Neural cell (in vitro differentiated cells): Measurements from ENCODE around the gene KLF16. TPM values are rescaled to one million over a fixed set of nuclear protein-coding genes. Genes with fewer than 3 reads are reported as not detected.

Experiments
- H2AFZ ChIP-seq: fragments of 200-600, 300-800 bp; sonication (generic), shearing (Covaris generic); 2 replicates; pipeline ENCODE4 v1.6.0; 2014; ENCODE audit warnings: low read depth, mild to moderate bottlenecking, antibody characterized with exemption, low read length, moderate library complexity
- H3F3A ChIP-seq: fragments of 200-600 bp; shearing (Covaris generic); 2 replicates; pipeline ENCODE4 v1.6.1; 2016; ENCODE audit warnings: mild to moderate bottlenecking, moderate library complexity, mixed read lengths, antibody characterized with exemption, low read length; ENCODE audit not compliant: insufficient read depth, poor library complexity, severe bottlenecking
- H3K27ac ChIP-seq: fragments of 200-600, 300-800 bp; sonication (generic), shearing (Covaris generic); 2 replicates; pipeline ENCODE4 v1.5.1; 2014; ENCODE audit warnings: mild to moderate bottlenecking, low read length, moderate library complexity
- H3K27me3 ChIP-seq: fragments of 300-800, 200-600 bp; sonication (generic), shearing (Covaris generic); 2 replicates; pipeline ENCODE4 v1.6.0; 2014; ENCODE audit warnings: mild to moderate bottlenecking, low read depth, low read length, moderate library complexity; ENCODE audit not compliant: insufficient read depth
- H3K36me3 ChIP-seq: fragments of 300-800, 200-600 bp; sonication (generic), shearing (Covaris generic); 2 replicates; pipeline ENCODE4 v1.5.1; 2014; ENCODE audit warnings: mild to moderate bottlenecking, antibody characterized with exemption, low read length, moderate library complexity; ENCODE audit not compliant: insufficient read depth
- H3K4me2 ChIP-seq: fragments of 300-800, 200-600 bp; sonication (generic), shearing (Covaris generic); 2 replicates; pipeline ENCODE4 v1.6.0; 2014; ENCODE audit warnings: mild to moderate bottlenecking, low read length
- H3K4me3 ChIP-seq: fragments of 300-800, 200-600 bp; sonication (generic), shearing (Covaris generic); 2 replicates; pipeline ENCODE4 v1.5.1; 2014; ENCODE audit warnings: mild to moderate bottlenecking, low read length, moderate library complexity
- H3K79me2 ChIP-seq: fragments of 200-600 bp; shearing (Covaris generic); replicated peaks from 2 replicates; pipeline ENCODE4 v1.6.0; 2014; ENCODE audit warnings: mild to moderate bottlenecking, low read length, moderate library complexity; ENCODE audit not compliant: insufficient read depth
- H3K9ac ChIP-seq: fragments of 300-800, 200-600 bp; sonication (generic), shearing (Covaris generic); 2 replicates; pipeline ENCODE4 v1.6.1; 2016; ENCODE audit warnings: mild to moderate bottlenecking, low read length, mixed read lengths
- H3K9me2 ChIP-seq: fragments of 200-600 bp; shearing (Covaris generic); 2 replicates; pipeline ENCODE4 v1.6.1; 2016; ENCODE audit warnings: mild to moderate bottlenecking, low read length, mixed read lengths; ENCODE audit not compliant: insufficient read depth
- H3K9me3 ChIP-seq: fragments of 200-600, 300-800 bp; sonication (generic), shearing (Covaris generic); 2 replicates; pipeline ENCODE4 v1.6.1; 2016; ENCODE audit warnings: mild to moderate bottlenecking, mixed run types, low read length, moderate library complexity, mixed read lengths
- H4K20me1 ChIP-seq: fragments of 200-600 bp; shearing (Covaris generic); 2 replicates; pipeline ENCODE4 v1.6.1; 2016; ENCODE audit warnings: mild to moderate bottlenecking, mixed run types; ENCODE audit not compliant: insufficient read depth
- EP300 ChIP-seq: fragments of 450-650 bp; conservative IDR thresholded peaks from 2 replicates; pipeline ENCODE4 v1.6.1; 2014; ENCODE audit warnings: antibody characterized with exemption, mild to moderate bottlenecking, moderate library complexity; ENCODE audit not compliant: poor library complexity, severe bottlenecking
- EZH2 ChIP-seq: fragments of 200-600, 300-800 bp; shearing (Covaris generic), sonication (generic); IDR thresholded peaks from 2 replicates; pipeline ENCODE4 v1.6.1; 2014; ENCODE audit warnings: antibody characterized with exemption, low read length, borderline replicate concordance, mild to moderate bottlenecking; ENCODE audit not compliant: insufficient read depth, poor library complexity, severe bottlenecking
- MXI1 ChIP-seq: fragments of 450-650 bp; conservative IDR thresholded peaks from 2 replicates; pipeline ENCODE4 v1.6.1; 2014; ENCODE audit warnings: antibody characterized with exemption, mild to moderate bottlenecking; ENCODE audit not compliant: poor library complexity, severe bottlenecking
- POLR2AphosphoS5 ChIP-seq: IDR thresholded peaks from 2 replicates; pipeline ENCODE4 v1.6.1; 2012
- RAD21 ChIP-seq: fragments of 450-650 bp; conservative IDR thresholded peaks from 2 replicates; pipeline ENCODE4 v1.6.1; 2014; ENCODE audit warnings: antibody characterized with exemption, mild to moderate bottlenecking, moderate library complexity
- SMC3 ChIP-seq: fragments of 450-650 bp; conservative IDR thresholded peaks from 2 replicates; pipeline ENCODE4 v1.6.1; 2014; ENCODE audit warnings: antibody characterized with exemption, mild to moderate bottlenecking, moderate library complexity; ENCODE audit not compliant: poor library complexity
- TAF1 ChIP-seq: IDR thresholded peaks from 2 replicates; pipeline ENCODE4 v1.6.1; 2012; ENCODE audit warnings: low read depth
- polyA plus RNA-seq: library from polyadenylated mRNA; depleted of rRNA; stranded (reverse); fragments of >200 nt; gene quantifications from 2 replicates; pipeline ENCODE4 v1.2.3, GENCODE V29; 2014
- TF ChIP-seq, protein P1 (sequence below): fragments of 450-650 bp; IDR thresholded peaks from 2 replicates; pipeline ENCODE4 v1.5.1; 2014; ENCODE audit warnings: antibody characterized with exemption, mild to moderate bottlenecking, moderate library complexity; ENCODE audit not compliant: poor library complexity, severe bottlenecking
- TF ChIP-seq, protein P2 (sequence below): IDR thresholded peaks from 2 replicates; pipeline ENCODE4 v1.6.1; 2012; ENCODE audit warnings: borderline replicate concordance

Gene KLF16
- polyA plus RNA-seq, 1 donor from 2014 or later: 3.5 TPM

DNA sequence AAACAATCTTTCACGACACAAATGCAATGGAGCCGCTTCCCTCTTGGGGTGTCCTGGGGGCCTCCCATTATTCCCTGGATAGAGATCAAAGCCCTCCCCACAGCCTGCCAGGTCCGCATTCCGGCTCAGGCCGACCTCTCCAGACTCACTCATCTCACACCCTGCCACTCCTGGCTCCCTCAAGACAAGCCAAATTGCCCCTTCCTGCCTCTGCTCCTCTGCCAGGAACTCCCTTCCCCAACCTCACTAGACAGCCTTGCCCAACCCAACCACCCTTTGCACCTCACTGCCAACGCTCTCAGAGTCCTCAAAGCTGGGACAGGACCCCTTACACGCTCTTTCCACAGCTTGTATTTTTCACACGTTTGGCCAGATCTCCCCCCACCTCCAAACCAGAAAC is 20.4 kb upstream of the KLF16 start:
- H2AFZ ChIP-seq: no peak overlapping the region
- H3K9ac ChIP-seq: peak overlapping the region; percentile 88
- peak overlapping the region; percentile 83 for H3K4me2 ChIP-seq

DNA sequence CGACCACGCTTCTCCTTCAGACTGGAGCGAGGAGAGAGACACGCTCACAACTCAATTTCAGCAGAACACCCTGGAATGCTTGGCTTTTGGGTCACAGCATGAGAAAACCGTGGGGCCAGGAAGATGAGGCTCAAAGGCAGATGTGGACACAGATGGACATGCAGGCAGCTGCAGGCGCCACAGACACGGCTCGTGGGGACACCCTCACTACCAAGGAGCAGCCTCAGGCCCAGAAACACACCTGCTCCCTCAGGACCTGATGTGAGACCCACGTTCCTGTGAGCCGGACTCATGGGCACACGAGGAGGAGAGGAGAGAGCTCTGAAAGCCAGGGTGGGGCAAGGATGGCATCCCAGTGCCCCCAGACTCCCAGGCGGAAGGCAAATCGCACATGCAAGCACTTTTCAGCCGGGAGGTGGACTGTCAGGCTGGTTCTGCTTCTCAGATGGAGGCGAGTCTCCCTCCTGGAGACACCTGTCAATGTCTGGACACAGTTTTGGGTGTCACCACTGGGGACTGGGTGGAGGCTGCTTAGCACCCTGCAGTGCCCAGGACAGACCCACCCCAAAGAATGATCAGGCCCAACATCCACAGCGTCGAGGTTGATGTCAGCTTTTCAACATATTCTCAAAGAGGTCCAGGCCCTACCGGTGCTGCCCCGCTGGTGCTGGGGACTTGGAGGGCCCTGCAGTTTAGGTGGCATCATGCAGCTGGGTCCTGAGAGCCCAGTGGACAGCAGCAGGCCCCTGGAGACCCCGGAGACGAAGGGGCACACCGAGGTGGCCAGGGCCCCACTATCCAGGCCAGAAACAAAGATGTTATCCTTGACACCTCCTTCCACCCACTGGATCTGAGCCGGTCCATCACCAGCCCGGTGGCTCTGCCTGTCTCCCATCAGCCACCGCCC is 19.7 kb upstream of the KLF16 start:
- Histone ChIP-seq H3K27me3 (no peaks in the 10 kb centered on the region), H3K9me3 (no peaks in the 10 kb centered on the region), H3K36me3 (no peaks in the 10 kb centered on the region), H3K79me2 (peaks cover 27% of the 10 kb centered on the region), H3F3A (no peaks in the 10 kb centered on the region), H3K27ac (no peak overlapping the region), H3K4me3 (peak overlapping the region; percentile 98), H3K9ac (peak overlapping the region; percentile 88), H3K9me2 (no peaks in the 10 kb centered on the region), H3K4me2 (peak overlapping the region; percentile 83), H4K20me1 (peaks cover 8% of the 10 kb centered on the region), H2AFZ (no peak overlapping the region)
- TF ChIP-seq EZH2: no peak
- no peak for TF ChIP-seq POLR2AphosphoS5
- TF ChIP-seq, protein P1, sequence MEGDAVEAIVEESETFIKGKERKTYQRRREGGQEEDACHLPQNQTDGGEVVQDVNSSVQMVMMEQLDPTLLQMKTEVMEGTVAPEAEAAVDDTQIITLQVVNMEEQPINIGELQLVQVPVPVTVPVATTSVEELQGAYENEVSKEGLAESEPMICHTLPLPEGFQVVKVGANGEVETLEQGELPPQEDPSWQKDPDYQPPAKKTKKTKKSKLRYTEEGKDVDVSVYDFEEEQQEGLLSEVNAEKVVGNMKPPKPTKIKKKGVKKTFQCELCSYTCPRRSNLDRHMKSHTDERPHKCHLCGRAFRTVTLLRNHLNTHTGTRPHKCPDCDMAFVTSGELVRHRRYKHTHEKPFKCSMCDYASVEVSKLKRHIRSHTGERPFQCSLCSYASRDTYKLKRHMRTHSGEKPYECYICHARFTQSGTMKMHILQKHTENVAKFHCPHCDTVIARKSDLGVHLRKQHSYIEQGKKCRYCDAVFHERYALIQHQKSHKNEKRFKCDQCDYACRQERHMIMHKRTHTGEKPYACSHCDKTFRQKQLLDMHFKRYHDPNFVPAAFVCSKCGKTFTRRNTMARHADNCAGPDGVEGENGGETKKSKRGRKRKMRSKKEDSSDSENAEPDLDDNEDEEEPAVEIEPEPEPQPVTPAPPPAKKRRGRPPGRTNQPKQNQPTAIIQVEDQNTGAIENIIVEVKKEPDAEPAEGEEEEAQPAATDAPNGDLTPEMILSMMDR: no peak
- TF ChIP-seq SMC3: no peak
- no peak for TF ChIP-seq RAD21
- TF ChIP-seq TAF1: no peak
- no peak for TF ChIP-seq EP300
- TF ChIP-seq MXI1: no peak
- TF ChIP-seq, protein P2, sequence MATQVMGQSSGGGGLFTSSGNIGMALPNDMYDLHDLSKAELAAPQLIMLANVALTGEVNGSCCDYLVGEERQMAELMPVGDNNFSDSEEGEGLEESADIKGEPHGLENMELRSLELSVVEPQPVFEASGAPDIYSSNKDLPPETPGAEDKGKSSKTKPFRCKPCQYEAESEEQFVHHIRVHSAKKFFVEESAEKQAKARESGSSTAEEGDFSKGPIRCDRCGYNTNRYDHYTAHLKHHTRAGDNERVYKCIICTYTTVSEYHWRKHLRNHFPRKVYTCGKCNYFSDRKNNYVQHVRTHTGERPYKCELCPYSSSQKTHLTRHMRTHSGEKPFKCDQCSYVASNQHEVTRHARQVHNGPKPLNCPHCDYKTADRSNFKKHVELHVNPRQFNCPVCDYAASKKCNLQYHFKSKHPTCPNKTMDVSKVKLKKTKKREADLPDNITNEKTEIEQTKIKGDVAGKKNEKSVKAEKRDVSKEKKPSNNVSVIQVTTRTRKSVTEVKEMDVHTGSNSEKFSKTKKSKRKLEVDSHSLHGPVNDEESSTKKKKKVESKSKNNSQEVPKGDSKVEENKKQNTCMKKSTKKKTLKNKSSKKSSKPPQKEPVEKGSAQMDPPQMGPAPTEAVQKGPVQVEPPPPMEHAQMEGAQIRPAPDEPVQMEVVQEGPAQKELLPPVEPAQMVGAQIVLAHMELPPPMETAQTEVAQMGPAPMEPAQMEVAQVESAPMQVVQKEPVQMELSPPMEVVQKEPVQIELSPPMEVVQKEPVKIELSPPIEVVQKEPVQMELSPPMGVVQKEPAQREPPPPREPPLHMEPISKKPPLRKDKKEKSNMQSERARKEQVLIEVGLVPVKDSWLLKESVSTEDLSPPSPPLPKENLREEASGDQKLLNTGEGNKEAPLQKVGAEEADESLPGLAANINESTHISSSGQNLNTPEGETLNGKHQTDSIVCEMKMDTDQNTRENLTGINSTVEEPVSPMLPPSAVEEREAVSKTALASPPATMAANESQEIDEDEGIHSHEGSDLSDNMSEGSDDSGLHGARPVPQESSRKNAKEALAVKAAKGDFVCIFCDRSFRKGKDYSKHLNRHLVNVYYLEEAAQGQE: no peak

More for the DNA sequence above, 20.4 kb upstream of the KLF16 start:
- Histone ChIP-seq H3K9me3 (no peaks in the 10 kb centered on the region), H3K27ac (no peak overlapping the region), H3K9me2 (no peaks in the 10 kb centered on the region), H3K4me3 (peak overlapping the region; percentile 98), H3F3A (no peaks in the 10 kb centered on the region), H4K20me1 (peaks cover 8% of the 10 kb centered on the region), H3K79me2 (peaks cover 27% of the 10 kb centered on the region), H3K27me3 (no peaks in the 10 kb centered on the region), H3K36me3 (no peaks in the 10 kb centered on the region)
- TF ChIP-seq, protein P2: no peak
- TF ChIP-seq RAD21 (no peak), EP300 (no peak), MXI1 (no peak), EZH2 (no peak), POLR2AphosphoS5 (no peak)
